Nephron (organoid): Measurements from ENCODE around the gene HIF1A.
"Not testable (repeated sequence)": the region's sequence is repeated elsewhere in the genome, so short reads cannot be mapped to it uniquely, and the experiment has no call there.

Experiments
- H3K27ac Mint-ChIP-seq, 3 experiments: 2 replicates each; pipeline ENCODE4 v1.8.0; 2020; ENCODE audit warnings: mixed read lengths in 3 of 3, mild to moderate bottlenecking in 2 of 3, moderate library complexity in 1 of 3
- H3K27me3 Mint-ChIP-seq: 2 replicates; pipeline ENCODE4 v1.8.0; 2021; ENCODE audit warnings: low read depth, mild to moderate bottlenecking, moderate library complexity, mixed read lengths
- H3K36me3 Mint-ChIP-seq: 2 replicates; pipeline ENCODE4 v1.8.0; 2020; ENCODE audit warnings: low read depth, mixed read lengths
- H3K4me1 Mint-ChIP-seq: 2 replicates; pipeline ENCODE4 v1.8.0; 2020; ENCODE audit warnings: mixed read lengths
- H3K4me3 Mint-ChIP-seq, 3 experiments: 2 replicates each; pipeline ENCODE4 v1.8.0; 2020; ENCODE audit warnings: mild to moderate bottlenecking in 3 of 3, mixed read lengths in 3 of 3, moderate library complexity in 2 of 3
- H3K9me3 Mint-ChIP-seq: 2 replicates; pipeline ENCODE4 v1.8.0; 2020; ENCODE audit warnings: mixed read lengths
- TF ChIP-seq, protein P1 (sequence below), 3 experiments: fragments of 200-600 bp; sonication (generic); IDR thresholded peaks; one replicate each; pipeline ENCODE4 v1.5.0; 2021; ENCODE audit warnings: antibody characterized with exemption in 3 of 3; ENCODE audit not compliant: unreplicated experiment in 3 of 3

HIF1A gene

DNA sequence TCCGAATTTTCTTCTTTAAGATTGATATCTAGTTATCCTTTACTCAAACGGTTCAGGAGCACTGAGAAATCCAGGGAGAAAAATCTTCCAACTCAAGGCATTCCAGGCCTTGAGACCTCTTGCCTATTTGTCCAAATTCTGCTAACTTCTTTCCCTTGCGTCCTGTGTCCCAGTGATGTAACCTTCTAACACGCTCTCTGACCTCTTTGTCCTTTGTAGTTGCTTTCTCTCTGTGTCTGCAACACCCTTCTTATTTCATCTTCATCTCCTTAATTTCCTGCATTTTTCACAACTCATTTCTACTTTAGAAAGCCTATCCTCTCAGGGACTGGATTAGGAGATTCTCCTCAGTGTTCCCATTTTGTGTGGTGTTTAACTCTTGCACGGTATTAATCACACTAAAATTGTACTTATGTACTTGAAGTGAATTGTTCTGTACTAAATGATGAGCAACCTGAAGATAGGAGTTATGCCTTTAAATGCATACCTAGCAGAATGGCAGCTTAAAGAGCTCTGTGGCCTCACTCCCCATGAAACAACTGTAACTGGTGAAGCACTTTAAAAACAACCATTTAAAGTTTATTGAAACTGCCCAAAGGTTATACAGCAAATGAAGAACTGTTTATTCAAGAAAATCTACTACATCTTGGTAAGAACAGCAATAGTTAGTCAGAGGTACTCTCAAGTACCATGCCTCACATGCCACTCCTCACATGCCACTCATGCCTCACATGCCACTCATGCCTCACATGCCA is 59.5 kb downstream of the HIF1A start:
- Mint-ChIP-seq H3K27ac (no peak overlapping the region), H3K36me3 (no peaks in the 10 kb centered on the region), H3K27me3 (no peaks in the 10 kb centered on the region), H3K9me3 (no peaks in the 10 kb centered on the region), H3K4me1 (peaks cover 21% of the 10 kb centered on the region), H3K4me3 (no peak overlapping the region)
- TF ChIP-seq, protein P1, sequence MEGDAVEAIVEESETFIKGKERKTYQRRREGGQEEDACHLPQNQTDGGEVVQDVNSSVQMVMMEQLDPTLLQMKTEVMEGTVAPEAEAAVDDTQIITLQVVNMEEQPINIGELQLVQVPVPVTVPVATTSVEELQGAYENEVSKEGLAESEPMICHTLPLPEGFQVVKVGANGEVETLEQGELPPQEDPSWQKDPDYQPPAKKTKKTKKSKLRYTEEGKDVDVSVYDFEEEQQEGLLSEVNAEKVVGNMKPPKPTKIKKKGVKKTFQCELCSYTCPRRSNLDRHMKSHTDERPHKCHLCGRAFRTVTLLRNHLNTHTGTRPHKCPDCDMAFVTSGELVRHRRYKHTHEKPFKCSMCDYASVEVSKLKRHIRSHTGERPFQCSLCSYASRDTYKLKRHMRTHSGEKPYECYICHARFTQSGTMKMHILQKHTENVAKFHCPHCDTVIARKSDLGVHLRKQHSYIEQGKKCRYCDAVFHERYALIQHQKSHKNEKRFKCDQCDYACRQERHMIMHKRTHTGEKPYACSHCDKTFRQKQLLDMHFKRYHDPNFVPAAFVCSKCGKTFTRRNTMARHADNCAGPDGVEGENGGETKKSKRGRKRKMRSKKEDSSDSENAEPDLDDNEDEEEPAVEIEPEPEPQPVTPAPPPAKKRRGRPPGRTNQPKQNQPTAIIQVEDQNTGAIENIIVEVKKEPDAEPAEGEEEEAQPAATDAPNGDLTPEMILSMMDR (IDR thresholded peaks at IDR 0.05; ENCODE audit: unreplicated experiment in 3 of 3) = no peak

DNA sequence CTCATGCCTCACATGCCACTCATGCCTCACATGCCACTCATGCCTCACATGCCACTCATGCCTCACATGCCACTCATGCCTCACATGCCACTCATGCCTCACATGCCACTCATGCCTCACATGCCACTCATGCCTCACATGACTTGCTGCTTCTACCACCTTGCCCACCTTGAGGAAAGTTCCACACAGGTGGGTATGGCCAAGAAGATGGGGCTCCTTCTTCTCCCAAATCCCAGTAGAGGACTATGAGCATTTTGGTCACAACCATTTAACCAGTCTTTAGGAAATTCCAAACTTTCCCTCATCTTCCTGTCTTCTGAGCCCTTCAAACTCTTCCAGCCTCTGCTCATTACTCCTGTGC is 60.0 kb downstream of the HIF1A start:
- not testable (repeated sequence) for H3K4me3 Mint-ChIP-seq, H3K27me3 Mint-ChIP-seq, H3K27ac Mint-ChIP-seq, H3K9me3 Mint-ChIP-seq, H3K36me3 Mint-ChIP-seq
- peaks cover 19% of the 10 kb centered on the region for H3K4me1 Mint-ChIP-seq

DNA sequence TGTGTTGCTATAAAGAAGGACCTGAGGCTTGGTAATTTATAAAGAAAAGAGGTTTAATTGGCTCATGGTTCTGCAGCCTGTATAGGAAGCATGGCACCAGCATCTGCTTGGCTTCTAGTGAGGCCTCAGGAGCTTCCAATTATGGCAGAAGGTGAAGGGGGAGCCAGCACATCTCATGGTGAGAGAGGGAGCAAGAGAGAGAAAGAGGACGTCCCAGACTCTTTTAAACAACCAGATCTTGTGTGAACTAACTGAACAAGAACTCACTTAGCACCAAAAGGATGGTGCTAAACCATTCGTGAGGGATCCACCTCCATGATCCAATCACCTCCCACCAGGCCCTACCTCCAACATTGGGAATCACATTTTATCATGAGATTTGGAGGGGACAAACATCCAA is 60.8 kb downstream of the HIF1A start:
- H3K4me1 Mint-ChIP-seq = peaks cover 15% of the 10 kb centered on the region
- H3K27ac Mint-ChIP-seq = no peak overlapping the region
- no peaks in the 10 kb centered on the region for H3K9me3 Mint-ChIP-seq
- no peak overlapping the region for H3K4me3 Mint-ChIP-seq
- TF ChIP-seq, protein P1 (IDR thresholded peaks at IDR 0.05; ENCODE audit: unreplicated experiment in 3 of 3) = no peak
- no peaks in the 10 kb centered on the region for H3K27me3 Mint-ChIP-seq
- H3K36me3 Mint-ChIP-seq = no peaks in the 10 kb centered on the region

DNA sequence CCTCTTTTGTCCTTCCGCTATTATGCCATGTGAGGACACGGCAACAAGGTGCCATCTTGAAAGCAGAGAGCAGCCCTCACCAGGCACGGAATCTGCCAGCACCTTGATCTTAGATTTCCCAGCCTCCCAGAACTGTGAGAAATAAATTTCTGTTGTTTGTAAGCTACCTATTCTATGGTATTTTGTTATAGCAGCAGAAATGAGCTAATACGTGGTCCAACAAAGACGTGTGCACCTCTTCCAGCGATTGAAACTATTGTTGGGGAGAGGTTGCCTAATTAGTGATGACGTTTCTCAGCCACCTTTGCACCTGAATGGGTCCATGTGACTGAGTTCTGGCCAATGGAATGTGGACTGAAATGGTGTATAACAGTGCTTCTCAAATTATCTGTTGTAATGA is 64.6 kb downstream of the HIF1A start:
- TF ChIP-seq, protein P1 (IDR thresholded peaks at IDR 0.05; ENCODE audit: unreplicated experiment in 3 of 3) = no peak
- H3K27ac Mint-ChIP-seq = no peak overlapping the region
- no peaks in the 10 kb centered on the region for H3K36me3 Mint-ChIP-seq
- H3K9me3 Mint-ChIP-seq = no peaks in the 10 kb centered on the region
- H3K4me3 Mint-ChIP-seq = no peak overlapping the region
- no peaks in the 10 kb centered on the region for H3K27me3 Mint-ChIP-seq
- H3K4me1 Mint-ChIP-seq = peaks cover 28% of the 10 kb centered on the region

DNA sequence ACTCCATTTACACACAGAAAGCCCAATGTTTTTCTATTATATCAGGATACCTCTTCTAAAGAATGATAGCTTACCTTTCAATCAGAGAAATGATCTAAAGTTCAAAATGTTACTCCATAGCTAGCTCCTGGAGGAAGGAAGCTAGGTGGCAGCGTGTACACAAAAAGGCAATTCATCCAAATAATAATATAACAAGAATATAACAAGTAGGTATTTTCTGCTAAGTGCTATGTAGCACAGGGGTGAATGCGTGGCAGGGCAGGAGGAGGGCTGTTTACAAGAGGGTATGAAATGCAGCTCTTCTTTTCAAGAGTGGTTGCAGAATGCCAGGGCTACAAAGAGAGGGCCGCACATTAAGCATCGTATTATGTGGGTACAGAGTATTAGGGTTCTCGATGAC is 66.2 kb downstream of the HIF1A start:
- no peaks in the 10 kb centered on the region for H3K27me3 Mint-ChIP-seq
- H3K4me3 Mint-ChIP-seq = peak overlapping the region; percentile 98 to 100 (median 99)
- TF ChIP-seq, protein P1 (IDR thresholded peaks at IDR 0.05; ENCODE audit: unreplicated experiment in 3 of 3) = no peak
- no peaks in the 10 kb centered on the region for H3K36me3 Mint-ChIP-seq
- peaks cover 43% of the 10 kb centered on the region for H3K4me1 Mint-ChIP-seq
- peak overlapping the region; percentile 98 to 100 (median 99) for H3K27ac Mint-ChIP-seq
- no peaks in the 10 kb centered on the region for H3K9me3 Mint-ChIP-seq

DNA sequence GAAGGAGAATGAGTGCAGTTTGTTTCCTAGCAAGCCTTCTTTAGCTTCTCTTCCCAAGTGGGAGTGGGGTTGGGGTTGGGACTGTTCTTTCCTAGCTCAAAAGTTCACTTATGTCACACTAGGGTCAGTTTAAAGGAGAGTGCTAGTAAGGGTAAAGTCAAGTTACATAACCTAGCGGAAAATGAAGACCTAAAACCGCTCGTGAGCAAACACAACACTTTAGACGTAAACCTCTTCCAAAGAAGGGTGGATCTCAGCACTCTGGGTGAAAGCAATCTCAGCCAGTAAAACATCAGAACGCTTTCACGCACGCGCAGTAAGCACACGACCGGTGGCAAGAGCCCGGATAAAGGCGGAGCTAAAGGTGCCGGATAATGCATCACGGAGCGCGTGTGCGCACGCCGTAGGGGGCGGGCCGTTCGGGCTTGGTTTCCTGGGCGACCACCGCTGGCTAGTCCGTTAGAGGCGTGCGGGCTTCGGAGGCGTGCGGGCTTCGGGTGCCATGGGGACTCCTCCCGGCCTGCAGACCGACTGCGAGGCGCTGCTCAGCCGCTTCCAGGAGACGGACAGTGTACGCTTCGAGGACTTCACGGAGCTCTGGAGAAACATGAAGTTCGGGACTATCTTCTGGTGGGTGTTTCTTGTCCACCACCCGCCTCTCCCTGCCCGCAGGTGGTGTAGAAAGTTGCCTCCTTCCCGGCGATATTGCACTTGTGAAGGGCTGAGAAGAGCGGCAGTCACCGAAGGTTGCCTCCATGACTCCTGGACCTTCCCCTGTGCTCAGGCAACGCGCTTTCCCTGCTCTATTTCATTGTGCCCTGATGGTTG is 66.9 kb downstream of the HIF1A start, which contains the start of gene SNAPC1:
TSS of gene SNAPC1 (plus strand) at position 462 of the 828 bp plus-strand sequence. CDS start at position 503, 41 bp downstream.
- TF ChIP-seq, protein P1 (IDR thresholded peaks at IDR 0.05; ENCODE audit: unreplicated experiment in 3 of 3) = no peak

More for the DNA sequence above, 66.9 kb downstream of the HIF1A start, which contains the start of gene SNAPC1:
- Mint-ChIP-seq H3K4me1 (peaks cover 46% of the 10 kb centered on the region), H3K9me3 (no peaks in the 10 kb centered on the region), H3K36me3 (no peaks in the 10 kb centered on the region), H3K4me3 (peak within 1 kb of the TSS; percentile 98 to 100 (median 99)), H3K27me3 (no peaks in the 10 kb centered on the region), H3K27ac (peak within 1 kb of the TSS; percentile 98 to 100 (median 99))
